ENCODE data around the gene DMRTB1.

DMRTB1 gene

DNA sequence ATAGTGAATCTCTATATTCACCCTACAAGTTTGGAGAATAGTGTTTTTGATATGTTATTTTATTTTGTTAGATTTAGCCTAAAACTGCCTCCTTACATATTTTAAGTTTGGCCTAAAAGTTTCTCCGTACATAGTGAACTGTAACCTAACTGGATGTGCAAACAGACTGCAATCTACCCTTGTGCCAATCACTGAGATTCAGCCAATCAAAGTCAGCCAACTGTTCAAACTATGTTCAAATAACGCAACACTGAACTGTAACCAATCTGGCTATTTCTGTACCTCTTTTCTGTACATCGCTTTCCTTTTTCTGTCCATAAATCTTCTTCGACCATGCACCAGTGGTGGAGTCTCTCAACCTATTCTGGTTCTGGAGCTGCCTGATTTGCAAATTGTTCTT lies 11.8 kb upstream of the DMRTB1 start:
- DNase-seq (ENCODE audit: low read depth) = no peak
- no peak overlapping the region for H3K4me3 ChIP-seq (ENCODE audit: low read depth, low read length)
- TF ChIP-seq, protein P1, sequence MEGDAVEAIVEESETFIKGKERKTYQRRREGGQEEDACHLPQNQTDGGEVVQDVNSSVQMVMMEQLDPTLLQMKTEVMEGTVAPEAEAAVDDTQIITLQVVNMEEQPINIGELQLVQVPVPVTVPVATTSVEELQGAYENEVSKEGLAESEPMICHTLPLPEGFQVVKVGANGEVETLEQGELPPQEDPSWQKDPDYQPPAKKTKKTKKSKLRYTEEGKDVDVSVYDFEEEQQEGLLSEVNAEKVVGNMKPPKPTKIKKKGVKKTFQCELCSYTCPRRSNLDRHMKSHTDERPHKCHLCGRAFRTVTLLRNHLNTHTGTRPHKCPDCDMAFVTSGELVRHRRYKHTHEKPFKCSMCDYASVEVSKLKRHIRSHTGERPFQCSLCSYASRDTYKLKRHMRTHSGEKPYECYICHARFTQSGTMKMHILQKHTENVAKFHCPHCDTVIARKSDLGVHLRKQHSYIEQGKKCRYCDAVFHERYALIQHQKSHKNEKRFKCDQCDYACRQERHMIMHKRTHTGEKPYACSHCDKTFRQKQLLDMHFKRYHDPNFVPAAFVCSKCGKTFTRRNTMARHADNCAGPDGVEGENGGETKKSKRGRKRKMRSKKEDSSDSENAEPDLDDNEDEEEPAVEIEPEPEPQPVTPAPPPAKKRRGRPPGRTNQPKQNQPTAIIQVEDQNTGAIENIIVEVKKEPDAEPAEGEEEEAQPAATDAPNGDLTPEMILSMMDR (IDR thresholded peaks at IDR 0.05; ENCODE audit: insufficient read depth, low read depth, low read length, missing control alignments) = no peak

DNA sequence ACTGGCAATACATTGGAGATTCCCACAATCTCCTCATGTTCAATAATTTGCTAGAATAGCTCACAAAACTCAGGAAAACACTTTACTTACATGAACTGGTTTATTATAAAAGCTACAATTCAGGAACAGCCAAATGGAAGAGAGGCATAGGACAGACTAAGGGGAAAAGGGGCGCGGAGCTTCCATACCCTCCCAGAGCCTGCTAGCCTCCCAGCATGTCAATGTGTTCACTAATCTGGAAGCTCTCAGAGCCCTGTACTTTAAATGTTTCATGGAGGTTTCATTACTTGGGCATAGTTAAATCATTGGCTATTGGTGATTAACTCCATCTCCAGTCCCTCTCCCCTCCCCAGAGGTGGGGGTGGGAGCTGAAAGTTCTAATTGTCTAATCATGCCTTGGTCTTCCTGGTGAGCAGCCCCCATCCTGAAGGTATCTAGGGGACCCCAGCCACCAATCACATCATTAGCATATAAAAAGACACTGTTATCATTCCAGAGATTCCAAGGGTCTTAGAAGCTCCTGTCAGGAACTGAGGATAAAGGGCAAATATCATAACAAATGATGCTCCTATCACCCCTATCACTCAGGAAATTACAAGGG lies 10.9 kb upstream of the DMRTB1 start:
- TF ChIP-seq, protein P1 (IDR thresholded peaks at IDR 0.05; ENCODE audit: insufficient read depth, low read depth, low read length, missing control alignments) = no peak
- H3K4me3 ChIP-seq (ENCODE audit: low read depth, low read length) = no peak overlapping the region
- no peak for DNase-seq (ENCODE audit: low read depth)

DNA sequence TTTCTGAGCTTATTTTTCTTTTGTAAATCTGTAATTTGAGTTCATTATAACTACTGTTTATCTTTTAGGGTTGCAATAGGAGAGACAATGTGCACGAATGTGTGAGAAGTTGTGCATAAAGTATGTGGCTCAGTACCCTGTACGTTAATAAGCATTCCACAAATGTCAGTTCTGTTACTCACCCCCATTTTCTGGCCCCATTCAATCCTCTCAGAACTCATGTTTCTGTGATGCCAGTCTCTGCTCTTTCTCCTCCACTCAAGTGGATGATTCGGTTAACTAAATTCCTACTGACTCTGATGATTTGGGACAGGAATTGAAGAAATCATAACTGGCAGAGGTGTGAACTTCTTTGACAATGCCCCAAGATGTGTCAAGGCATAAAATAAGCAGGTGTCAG lies 10.2 kb upstream of the DMRTB1 start:
- no peak overlapping the region for H3K4me3 ChIP-seq (ENCODE audit: low read depth, low read length)
- no peak for DNase-seq (ENCODE audit: low read depth)
- TF ChIP-seq, protein P1 (IDR thresholded peaks at IDR 0.05; ENCODE audit: insufficient read depth, low read depth, low read length, missing control alignments) = no peak

- TF ChIP-seq, protein P1 (IDR thresholded peaks at IDR 0.05; ENCODE audit: insufficient read depth, low read depth, low read length, missing control alignments) = no peak
- H3K4me3 ChIP-seq (ENCODE audit: low read depth, low read length) = no peak overlapping the region
- DNase-seq (ENCODE audit: low read depth) = no peak
Observed at GRCh38 chr1:53449693-53450092, 9.5 kb upstream of the DMRTB1 start.

- H3K4me3 ChIP-seq (ENCODE audit: low read depth, low read length) = no peak overlapping the region
- DNase-seq (ENCODE audit: low read depth) = no peak
- TF ChIP-seq, protein P1 (IDR thresholded peaks at IDR 0.05; ENCODE audit: insufficient read depth, low read depth, low read length, missing control alignments) = peak; percentile 34
Observed at GRCh38 chr1:53450225-53450624, 9.0 kb upstream of the DMRTB1 start.

GRCh38 chr1:53454019-53454418 lies 5.2 kb upstream of the DMRTB1 start:
- no peak for DNase-seq (ENCODE audit: low read depth)
- no peak overlapping the region for H3K4me3 ChIP-seq (ENCODE audit: low read depth, low read length)
- TF ChIP-seq, protein P1 (IDR thresholded peaks at IDR 0.05; ENCODE audit: insufficient read depth, low read depth, low read length, missing control alignments) = no peak

- DNase-seq (ENCODE audit: low read depth) = no peak
- TF ChIP-seq, protein P1 (IDR thresholded peaks at IDR 0.05; ENCODE audit: insufficient read depth, low read depth, low read length, missing control alignments) = no peak
- no peak overlapping the region for H3K4me3 ChIP-seq (ENCODE audit: low read depth, low read length)
Observed at GRCh38 chr1:53455364-53455991, 3.7 kb upstream of the DMRTB1 start.
